Stimulated activated CD8-positive, alpha-beta memory T cell treated with anti-CD3 and anti-CD28 coated beads, Interleukin-7, amount 100 ng/mL, for 1 hour (primary cell): ENCODE results near the gene ZNF169.
"Not testable (repeated sequence)": the region's sequence is repeated elsewhere in the genome, so short reads cannot be mapped to it uniquely, and the experiment has no call there.

Experiments used
- DNase-seq, 2 donors: peaks; one replicate each; pipeline ENCODE4 v3.0.0-alpha.2; 2020; ENCODE audit warnings: low read depth in 2 of 2

The ZNF169 gene

GRCh38 chr9:94287877-94288513 is 28.9 kb downstream of the ZNF169 start:
- DNase-seq: no peak

GRCh38 chr9:94289691-94290090 is 30.6 kb downstream of the ZNF169 start:
- no peak for DNase-seq

- DNase-seq: no peak
Measured at GRCh38 chr9:94298949-94299599, 40.0 kb downstream of the ZNF169 start.

- no peak for DNase-seq
Measured at GRCh38 chr9:94300470-94301301, 41.6 kb downstream of the ZNF169 start.

- no peak for DNase-seq
Measured at GRCh38 chr9:94301583-94301982, 42.5 kb downstream of the ZNF169 start.

- DNase-seq: no peak
Measured at GRCh38 chr9:94302426-94302825, 43.3 kb downstream of the ZNF169 start.

GRCh38 chr9:94303321-94303720 is 44.2 kb downstream of the ZNF169 start:
- DNase-seq: no peak

DNA sequence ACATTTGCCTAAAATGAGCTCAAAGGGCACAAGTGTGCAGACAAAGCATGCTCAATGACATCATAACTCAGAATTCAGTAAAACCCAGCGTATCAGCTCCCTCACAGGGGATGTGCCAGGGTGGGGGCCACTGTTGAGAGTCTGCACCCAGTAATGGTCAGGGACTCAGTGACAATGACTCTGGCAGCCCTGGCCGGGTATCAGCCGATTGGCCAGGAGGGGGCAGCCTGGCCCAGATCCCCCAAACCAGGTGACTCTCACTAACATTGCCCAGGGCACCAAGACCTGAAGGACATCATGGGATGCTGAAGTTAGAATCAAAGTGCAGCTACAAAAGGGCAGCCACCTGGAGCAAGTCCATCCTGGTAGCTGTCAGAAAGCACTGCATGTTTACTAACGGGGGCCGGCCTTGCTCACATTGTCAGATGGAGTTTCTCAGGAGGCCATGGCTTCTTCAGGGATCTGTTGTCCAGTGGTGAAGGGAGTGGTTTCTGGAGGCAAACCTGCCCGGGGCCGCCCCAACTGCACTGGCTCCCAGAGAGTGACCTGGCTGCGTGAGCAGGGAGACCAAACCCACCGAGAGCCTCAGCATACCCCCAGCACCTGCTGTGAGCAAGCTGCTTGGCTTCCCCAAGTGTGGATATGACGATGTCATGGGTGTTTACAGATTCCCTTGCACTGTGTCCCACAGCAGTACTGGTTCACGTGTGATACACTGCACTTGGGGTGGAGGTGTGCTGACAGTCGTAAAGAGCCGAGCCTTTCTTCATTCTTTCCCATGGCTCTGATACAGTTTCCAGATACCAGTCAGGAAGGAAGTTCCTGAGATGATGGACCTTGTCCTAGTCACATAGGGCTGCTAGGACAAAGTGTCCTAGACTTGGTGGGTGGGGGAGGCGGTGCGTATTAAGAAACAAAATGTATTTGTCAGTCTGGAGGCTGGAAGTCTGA is 56.2 kb downstream of the ZNF169 start:
- DNase-seq: not testable (repeated sequence)

- not testable (repeated sequence) for DNase-seq
Measured at GRCh38 chr9:94316236-94316635, 57.1 kb downstream of the ZNF169 start.

DNA sequence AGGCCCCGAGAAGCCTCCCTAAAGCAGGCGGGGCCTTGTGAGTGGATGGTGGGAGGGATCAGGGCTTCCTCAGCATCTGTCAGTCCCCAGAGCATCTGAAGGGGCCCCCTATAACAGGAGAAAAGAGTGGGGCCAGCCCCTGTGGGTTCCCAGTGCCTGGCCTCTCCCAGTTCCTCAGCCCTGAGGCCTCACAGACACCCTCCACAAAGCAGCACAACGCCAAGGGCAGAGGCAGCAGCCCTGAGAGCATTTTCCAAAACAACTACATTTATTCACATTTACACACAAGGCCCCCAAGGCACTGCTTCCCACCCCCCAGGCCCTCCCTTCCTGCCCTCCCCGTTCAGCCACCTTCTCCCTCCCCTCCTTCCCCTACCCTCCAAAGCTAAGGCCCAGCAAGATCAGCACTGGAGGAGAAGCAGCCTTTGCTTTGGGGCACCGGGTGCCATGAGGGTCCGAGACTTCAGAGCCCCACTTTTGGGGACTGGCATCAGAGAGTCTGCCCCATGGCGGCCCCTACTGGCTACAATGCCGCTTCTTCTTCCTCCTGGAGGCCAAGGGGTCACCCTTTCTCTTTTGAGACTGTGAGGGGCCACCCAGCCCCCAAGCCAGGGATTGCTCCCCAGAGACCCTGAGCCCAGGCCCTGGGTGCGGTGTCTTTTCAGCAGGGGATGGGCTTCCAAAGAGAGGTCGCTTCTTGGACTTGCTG is 59.0 kb downstream of the ZNF169 start:
- DNase-seq: not testable (repeated sequence)

GRCh38 chr9:94322342-94322940 is 63.3 kb downstream of the ZNF169 start:
- DNase-seq: not testable (repeated sequence)

DNA sequence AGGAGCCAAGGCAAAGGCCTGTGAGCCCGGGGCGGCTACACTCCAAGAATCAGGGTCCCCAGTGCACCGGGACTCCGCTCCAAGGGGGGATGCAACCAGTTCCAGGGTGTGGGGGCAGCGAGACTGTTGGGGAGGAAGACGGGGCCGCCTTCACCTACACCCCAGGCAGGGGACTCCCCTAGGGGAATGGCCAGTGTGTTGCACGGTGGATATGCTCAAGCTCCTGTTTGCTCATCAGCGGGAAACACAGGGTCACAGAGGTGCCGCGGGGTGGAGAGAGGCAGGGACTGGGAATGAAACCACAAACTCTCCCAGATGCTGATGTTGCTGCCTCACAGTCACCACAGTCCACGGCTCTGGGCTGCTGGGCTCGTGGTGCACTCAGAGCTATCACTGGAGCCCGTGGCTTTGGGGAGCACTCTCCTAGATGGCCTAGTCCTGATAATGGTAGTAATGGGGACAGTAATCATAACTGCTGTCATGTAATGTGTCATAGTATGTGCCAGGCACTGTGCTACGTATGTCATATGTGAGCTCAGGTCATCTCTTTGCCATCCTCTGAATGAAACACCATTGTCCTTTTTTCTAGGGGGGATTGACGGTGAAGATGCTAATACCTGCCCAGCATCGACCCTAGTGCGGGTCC is 64.2 kb downstream of the ZNF169 start:
- not testable (repeated sequence) for DNase-seq

- not testable (repeated sequence) for DNase-seq
Measured at GRCh38 chr9:94325583-94325982, 66.5 kb downstream of the ZNF169 start.

DNA sequence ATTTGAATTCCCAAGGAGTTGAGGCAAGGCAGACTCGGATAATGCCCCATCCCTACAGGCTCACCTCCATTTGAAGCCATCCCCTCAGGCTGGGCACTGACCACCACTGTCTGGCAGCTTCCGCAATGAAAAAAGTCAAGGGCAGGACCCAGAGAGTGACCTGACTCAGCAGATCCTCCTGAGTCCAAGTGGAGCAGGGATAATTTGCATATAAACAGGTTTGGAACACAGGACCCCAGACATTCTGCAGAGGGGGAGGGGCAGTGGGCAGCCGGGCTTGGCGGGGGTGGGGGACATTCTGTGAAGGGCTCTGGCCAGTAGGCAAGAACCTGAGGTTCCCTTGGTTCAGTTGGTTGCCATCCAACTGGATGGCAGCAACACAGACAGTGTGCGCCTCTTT is 69.4 kb downstream of the ZNF169 start, which contains the start of gene NUTM2F:
Gene NUTM2F, minus strand, starts transcription at position 101 of the 400 bp plus-strand sequence. Its CDS starts 21 bp downstream, at position 80.
- not testable (repeated sequence) for DNase-seq

- not testable (repeated sequence) for DNase-seq
Measured at GRCh38 chr9:94336445-94336844, 77.3 kb downstream of the ZNF169 start.

DNA sequence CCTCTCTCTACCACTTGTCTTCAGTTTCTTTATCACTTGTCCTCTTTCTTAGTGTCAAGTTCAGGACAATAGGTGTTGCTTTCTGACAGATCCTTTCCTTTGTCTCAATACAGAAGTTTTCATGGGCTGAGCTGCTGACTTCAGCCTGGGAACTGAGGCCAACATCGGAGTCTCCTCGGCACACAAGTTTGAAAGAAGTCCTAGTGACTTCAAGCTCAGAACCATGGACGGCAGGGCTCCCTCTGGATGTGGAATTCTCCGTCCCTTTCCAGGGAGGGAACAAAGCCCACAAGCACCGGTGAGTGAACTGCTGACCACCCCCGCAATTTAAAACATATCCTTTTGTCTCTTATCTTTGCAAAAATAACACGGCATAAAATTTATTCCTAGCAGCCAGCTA is 79.6 kb downstream of the ZNF169 start:
- DNase-seq: not testable (repeated sequence)

GRCh38 chr9:94339657-94340056 is 80.6 kb downstream of the ZNF169 start:
- not testable (repeated sequence) for DNase-seq

- DNase-seq: not testable (repeated sequence)
Measured at GRCh38 chr9:94340750-94341149, 81.7 kb downstream of the ZNF169 start.

GRCh38 chr9:94341703-94342102 is 82.6 kb downstream of the ZNF169 start:
- DNase-seq: not testable (repeated sequence)

DNA sequence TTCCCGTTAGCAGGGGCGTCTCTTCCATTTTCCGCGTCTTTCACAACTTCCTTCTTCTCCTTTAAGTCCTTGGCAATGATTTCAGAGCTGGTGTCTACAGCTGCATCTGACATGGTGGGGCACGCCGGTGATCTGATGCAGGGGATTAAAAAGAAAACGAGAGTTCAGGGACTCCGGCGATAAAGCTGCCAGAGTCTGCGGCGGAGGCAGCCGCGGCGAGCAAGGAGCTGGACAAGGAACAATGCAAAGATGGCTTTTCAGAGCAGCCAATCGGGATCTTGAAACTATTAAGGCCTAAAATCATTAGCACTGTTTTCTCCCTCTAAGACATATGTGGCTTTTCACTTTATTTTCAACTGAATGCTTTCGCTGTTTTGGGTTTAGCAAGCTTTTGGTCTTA is 88.4 kb downstream of the ZNF169 start:
- not testable (repeated sequence) for DNase-seq
